ENCODE measurements around the gene TRMU.

The TRMU gene

DNA sequence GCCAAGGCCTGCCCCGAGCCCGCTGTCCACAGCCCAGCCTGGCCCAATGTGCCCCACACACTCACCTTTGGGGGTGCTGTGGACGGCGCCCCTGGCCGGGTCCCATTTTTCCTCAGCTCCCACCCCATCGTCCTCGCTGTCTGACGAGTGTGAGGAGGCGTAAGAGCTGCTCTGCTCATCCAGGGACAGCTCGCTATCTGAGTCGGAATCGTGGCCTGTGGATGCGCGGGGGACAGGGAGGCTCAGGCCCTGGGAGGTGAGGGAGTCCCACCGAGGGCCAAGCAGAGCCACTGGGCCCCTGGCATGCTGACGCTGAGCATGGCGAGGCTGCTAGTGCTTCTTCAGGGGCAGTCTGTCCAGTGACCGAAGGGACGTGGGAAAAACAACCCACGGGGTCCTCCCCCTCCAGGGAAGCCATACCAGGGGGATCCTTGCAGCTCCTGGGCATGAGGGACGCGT lies 29.7 kb downstream of the TRMU start:
- TF ChIP-seq, protein P1, sequence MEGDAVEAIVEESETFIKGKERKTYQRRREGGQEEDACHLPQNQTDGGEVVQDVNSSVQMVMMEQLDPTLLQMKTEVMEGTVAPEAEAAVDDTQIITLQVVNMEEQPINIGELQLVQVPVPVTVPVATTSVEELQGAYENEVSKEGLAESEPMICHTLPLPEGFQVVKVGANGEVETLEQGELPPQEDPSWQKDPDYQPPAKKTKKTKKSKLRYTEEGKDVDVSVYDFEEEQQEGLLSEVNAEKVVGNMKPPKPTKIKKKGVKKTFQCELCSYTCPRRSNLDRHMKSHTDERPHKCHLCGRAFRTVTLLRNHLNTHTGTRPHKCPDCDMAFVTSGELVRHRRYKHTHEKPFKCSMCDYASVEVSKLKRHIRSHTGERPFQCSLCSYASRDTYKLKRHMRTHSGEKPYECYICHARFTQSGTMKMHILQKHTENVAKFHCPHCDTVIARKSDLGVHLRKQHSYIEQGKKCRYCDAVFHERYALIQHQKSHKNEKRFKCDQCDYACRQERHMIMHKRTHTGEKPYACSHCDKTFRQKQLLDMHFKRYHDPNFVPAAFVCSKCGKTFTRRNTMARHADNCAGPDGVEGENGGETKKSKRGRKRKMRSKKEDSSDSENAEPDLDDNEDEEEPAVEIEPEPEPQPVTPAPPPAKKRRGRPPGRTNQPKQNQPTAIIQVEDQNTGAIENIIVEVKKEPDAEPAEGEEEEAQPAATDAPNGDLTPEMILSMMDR (IDR thresholded peaks at IDR 0.05): no peak
- no peak for DNase-seq (ENCODE audit: low spot score)
- Histone ChIP-seq H3K4me3 (no peak overlapping the region), H3K27ac (no peak overlapping the region)

DNA sequence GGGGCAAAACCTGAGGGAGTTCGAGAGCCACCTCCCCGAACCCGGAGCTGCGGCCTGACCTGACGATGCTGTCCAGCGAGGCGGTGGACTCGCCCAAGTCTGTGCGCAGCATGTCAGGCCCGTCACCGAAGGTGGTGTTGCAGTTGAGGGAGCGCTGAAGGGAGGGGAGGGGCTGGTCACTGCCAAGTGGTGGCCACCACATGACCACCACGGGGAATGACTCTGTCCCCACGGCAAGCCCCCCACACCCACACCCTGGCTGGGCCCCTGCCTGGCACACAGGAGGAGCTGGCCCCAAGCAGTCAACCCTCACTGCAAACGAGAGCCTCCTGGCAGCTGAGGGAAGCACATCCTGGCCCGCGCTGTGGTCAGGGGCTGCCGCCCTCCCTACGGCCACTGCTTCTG lies 30.8 kb downstream of the TRMU start:
- H3K27ac ChIP-seq: no peak overlapping the region
- TF ChIP-seq, protein P1 (IDR thresholded peaks at IDR 0.05): no peak
- H3K4me3 ChIP-seq: no peak overlapping the region
- DNase-seq (ENCODE audit: low spot score): no peak

DNA sequence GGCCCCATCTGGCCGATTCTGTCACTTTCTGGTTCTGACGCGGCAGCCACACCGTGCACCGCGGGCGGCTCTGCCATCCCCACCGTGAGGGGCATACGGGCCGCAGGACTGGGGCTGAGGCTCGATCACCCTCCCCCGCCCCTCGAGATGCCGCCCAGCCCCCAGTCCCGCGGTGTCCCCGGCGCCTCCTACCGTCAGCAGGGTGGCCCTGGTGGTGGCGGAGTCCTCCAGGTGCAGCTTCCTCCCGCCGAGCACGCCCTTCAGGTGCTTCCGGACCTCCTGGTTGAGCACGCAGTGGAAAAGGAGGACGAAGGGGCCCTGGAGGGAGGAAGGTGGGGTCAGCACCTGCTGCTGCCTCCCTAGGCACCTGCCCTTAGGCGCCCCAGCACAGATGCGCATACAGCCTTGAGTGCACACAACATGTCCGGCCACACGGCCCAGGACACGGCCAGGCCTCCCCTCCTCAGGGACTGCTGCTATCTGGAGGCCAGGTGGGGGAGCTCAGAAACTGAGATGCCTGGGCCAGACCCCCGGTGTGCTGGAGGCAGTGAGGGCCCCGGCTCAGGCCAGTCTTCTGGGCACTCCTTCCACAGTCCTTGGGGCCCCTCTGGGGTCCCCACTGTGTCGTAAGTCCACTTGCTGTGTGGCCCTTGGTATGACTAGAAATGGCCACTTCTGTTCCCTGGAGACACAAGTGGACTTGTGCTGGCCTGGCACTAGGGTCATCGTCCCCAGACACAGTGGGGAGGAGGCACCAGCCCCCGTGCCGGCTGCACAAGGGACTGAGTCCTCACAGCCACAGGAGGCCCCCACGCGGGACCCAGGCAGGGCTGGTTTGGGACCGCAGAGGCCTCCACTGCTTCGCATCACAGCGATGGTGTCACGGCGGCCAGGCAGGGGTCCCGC lies 31.5 kb downstream of the TRMU start:
- H3K27ac ChIP-seq: no peak overlapping the region
- H3K4me3 ChIP-seq: no peak overlapping the region
- TF ChIP-seq, protein P1 (IDR thresholded peaks at IDR 0.05): no peak
- no peak for DNase-seq (ENCODE audit: low spot score)

DNA sequence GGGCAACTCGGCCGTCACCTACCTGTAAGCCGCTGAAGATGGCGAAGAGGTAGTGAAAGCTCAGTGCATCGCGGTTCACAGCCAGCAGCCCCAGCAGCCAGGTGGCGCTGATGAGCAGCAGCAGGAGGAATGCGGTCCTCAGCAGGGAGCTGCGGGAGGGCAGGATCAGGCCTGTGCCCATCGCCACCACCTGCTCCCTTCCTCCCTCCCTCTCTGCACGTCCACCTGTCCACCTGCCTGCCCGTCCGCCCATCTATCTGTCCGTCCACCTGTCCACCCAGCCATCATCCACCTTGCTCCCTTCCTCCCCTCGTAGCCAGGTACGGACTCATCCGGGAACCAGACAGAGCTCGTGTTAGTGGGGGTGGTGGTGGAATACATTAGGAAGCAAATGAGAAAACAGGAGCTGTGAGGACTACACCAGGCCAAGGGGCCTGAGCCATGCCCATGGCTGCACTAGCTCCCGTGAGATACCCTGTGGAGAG lies 32.2 kb downstream of the TRMU start:
- TF ChIP-seq, protein P1 (IDR thresholded peaks at IDR 0.05): peak; percentile 44
- Histone ChIP-seq H3K27ac (no peak overlapping the region), H3K4me3 (no peak overlapping the region)
- DNase-seq (ENCODE audit: low spot score): no peak

DNA sequence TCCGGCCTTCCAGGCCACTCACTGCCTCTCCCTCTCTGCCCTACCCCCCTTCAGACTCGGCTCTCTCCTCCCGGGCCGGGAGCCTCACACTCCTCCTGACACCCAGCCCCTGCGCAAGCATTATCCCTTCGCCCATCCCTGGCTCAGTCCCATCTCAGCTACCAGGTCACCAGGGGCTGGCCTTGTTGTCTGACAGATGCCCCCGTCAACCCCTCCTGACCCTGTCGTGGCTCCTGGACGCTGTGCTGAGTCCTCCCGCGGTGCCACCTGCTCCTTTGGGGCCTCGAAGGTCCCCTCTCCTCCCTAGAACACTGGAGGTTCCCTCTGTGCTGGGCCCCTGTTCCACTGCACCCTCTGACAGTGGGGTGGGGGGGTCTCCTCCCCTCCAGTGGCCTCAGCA lies 32.9 kb downstream of the TRMU start:
- TF ChIP-seq, protein P1 (IDR thresholded peaks at IDR 0.05): no peak
- Histone ChIP-seq H3K27ac (no peak overlapping the region), H3K4me3 (no peak overlapping the region)
- DNase-seq (ENCODE audit: low spot score): no peak

DNA sequence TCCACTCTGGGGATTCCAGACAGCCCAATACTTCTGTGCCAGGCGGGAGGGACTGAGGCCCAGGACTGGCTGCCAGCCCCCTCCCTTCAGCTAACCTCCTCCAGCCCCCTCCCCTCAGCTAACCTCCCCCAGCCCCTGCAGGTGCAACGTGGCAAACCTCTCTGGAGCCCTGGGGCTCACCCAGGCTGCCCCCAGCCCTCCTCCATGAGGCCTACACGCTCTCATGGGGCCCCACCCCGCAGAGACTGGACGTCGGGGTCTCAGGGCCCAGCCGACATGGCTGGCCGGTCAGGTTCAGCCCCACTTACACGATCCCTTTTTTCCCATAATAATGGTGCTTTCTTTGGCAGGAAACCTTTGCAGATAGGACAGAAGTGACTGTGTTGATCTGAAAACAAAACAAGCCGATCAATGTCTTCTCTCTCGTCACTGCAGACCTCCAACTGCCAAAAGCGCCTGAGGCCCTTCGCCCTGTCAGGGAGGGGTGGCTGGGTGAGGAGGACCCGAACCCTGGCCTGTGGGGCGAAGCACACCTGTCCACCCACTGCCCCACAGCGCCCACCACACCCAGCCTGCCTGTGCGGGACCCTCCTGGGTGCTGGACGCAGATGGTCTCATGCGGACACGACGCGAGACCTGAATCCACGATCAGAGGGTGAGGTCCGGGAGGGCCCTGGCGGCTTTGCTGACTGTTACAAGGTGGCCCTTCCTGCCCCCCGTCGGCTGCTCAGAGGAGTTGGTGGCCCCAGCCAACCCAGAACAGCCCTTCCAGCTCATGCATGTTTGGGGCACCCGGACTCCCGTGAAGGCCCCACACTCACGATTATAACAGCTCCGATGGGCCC lies 33.6 kb downstream of the TRMU start:
- no peak overlapping the region for H3K4me3 ChIP-seq
- no peak overlapping the region for H3K27ac ChIP-seq
- no peak for DNase-seq (ENCODE audit: low spot score)
- TF ChIP-seq, protein P1 (IDR thresholded peaks at IDR 0.05): no peak
